Measurements from ENCODE around the gene ANKMY1.

ANKMY1 gene

DNA sequence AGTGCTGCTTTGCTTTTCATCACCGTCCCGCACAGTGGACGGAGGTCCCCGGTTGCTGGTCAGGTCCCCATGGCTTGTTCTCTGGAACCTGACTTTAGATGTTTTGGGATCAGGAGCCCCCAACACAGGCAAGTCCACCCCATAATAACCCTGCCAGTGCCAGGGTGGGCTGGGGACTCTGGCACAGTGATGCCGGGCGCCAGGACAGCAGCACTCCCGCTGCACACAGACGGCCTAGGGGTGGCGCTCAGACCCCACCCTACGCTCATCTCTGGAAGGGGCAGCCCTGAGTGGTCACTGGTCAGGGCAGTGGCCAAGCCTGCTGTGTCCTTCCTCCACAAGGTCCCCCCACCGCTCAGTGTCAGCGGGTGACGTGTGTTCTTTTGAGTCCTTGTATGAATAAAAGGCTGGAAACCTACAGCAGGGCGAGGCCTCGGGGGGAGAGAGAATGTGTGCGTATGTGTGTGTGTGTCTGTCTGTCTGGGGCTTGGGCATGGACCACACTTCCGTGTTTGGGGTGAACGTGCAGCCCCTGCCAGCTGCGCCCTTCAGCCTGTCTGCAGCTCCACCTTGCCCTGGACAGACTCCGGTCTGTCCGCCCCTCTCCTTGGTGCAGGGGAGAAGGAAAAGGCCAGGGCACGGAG, 90.0 kb downstream of the ANKMY1 start:
- no peak for DNase-seq

DNA sequence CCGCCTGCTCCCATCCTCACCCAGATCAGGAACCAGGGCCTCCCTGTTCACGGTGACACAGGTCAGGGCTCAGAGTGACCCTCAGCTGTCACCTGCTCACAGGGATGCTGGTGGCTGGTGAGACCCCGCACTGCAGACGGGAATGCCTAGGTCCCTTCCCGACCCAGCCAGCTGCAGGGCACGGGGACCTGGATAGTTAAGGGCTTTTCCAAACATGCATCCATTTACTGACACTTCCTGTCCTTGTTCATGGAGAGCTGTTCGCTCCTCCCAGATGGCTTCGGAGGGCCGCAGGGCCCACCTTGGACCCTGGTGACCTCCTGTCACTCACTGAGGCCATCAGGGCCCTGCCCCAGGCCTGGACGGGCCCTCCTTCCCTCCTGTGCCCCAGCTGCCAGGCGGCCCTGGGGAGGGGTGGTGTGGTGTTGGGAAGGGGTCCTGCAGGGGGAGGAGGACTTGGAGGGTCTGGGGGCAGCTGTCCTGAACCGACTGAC, 90.6 kb downstream of the ANKMY1 start:
- no peak for DNase-seq

DNA sequence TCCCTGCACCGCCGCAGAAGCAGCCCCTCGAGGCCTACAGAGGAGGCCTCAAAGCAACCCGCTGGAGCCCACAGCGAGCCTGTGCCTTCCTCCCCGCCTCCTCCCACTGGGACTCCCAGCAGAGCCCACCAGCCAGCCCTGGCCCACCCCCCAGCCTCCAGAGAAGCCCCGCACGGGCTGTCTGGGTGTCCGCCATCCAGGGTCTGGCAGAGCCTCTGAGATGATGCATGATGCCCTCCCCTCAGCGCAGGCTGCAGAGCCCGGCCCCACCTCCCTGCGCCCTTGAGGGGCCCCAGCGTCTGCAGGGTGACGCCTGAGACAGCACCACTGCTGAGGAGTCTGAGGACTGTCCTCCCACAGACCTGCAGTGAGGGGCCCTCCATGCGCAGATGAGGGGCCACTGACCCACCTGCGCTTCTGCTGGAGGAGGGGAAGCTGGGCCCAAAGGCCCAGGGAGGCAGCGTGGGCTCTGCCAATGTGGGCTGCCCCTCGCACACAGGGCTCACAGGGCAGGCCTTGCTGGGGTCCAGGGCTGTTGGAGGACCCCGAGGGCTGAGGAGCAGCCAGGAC, 91.1 kb downstream of the ANKMY1 start:
- DNase-seq = no peak

DNA sequence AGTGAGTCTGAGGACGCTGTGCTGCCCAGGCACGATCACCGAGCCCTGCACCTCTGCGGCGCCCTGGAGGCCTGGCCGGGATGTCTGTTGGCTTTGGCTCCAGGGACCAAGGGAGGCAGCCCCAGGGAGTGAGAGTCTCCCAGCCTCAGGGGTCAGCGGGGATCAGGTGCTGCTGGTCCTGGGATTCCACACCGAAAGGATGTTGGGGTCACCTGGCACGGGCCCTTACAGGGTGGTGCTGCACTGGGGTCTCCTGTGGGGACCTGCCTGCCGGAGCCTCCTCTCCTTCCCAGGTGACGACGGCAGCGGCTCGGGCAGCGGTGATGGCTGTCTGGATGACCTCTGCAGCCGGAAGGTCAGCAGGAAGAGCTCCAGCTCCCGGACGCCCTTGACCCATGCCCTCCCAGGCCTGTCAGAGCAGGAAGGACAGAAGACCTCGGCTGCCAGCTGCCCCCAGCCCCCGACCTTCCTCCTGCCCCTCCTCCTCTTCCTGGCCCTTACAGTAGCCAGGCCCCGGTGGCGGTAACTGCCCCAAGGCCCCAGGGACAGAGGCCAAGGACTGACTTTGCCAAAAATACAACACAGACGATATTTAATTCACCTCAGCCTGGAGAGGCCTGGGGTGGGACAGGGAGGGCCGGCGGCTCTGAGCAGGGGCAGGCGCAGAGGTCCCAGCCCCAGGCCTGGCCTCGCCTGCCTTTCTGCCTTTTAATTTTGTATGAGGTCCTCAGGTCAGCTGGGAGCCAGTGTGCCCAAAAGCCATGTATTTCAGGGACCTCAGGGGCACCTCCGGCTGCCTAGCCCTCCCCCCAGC, 91.8 kb downstream of the ANKMY1 start:
- DNase-seq = no peak

DNA sequence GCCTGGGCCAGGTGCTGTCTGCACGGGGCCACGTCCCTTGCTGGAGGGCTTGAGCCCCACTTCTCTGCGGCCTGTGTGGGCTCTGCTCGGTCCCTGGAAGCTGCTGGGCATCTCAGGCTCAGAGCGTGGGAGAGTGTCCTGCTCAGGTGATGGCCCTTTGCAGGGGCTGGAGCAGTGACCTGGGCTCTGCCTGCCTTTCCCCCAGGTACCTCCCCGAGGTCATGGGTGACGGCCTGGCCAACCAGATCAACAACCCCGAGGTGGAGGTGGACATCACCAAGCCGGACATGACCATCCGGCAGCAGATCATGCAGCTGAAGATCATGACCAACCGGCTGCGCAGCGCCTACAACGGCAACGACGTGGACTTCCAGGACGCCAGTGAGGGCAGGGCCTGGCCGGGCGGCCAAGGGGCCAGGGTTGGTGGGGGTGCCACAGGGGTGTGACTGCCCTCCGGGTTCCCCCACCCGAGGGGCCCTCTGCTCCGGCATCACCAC, 92.5 kb downstream of the ANKMY1 start:
- no peak for DNase-seq

DNA sequence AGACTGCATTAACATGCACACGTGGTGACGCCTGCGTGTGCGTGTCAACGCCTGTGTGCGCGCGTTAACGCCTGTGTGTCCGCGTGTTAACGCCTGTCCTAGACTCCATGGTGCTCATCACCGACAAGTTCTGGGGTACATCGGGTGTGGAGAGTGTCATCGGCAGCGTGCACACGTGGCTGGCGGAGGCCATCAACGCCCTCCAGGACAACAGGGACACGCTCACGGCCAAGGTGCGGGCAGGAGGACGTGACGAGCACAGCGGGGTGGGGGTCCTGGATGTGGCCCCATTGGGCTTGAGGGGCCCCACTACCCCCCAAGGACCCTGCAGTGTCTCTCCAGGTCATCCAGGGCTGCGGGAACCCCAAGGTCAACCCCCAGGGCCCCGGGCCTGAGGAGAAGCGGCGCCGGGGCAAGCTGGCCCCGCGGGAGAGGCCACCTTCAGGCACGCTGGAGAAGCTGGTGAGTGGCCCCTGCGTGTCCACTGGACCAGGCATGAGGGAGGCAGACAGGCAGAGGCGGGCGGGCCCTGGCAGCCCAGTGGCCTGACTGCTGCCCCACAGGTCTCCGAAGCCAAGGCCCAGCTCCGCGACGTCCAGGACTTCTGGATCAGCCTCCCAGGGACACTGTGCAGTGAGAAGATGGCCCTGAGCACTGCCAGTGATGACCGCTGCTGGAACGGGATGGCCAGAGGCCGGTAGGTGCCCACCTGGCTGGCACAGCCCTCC, 93.1 kb downstream of the ANKMY1 start:
- no peak for DNase-seq

DNA sequence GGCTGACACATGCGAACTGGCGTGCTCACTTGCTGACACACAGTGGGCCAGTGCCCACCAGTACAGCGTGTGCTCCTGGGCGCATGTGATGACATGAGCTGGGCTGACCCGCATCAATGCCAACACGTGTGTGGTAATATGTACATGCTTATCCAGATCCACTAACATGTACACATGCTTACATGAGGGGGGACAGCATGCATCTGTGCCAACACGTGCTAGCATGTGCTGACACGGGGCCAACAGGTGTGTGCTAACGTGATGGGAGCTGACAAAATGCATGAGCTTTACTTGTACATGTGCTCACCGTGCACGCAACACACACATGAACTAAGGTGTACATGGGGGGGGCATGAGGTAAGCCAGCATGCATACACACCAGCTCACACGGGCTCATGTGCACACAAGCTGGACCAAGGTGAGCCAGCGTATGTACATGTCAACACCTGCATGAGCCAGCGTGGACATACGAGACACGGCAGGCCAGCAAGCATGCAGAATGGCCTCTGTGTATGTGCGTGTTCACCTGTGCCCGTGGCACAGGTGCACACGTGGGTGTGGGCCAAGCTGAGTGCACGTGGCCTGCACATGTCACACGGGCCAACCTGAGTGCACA, 93.8 kb downstream of the ANKMY1 start:
- no peak for DNase-seq

DNA sequence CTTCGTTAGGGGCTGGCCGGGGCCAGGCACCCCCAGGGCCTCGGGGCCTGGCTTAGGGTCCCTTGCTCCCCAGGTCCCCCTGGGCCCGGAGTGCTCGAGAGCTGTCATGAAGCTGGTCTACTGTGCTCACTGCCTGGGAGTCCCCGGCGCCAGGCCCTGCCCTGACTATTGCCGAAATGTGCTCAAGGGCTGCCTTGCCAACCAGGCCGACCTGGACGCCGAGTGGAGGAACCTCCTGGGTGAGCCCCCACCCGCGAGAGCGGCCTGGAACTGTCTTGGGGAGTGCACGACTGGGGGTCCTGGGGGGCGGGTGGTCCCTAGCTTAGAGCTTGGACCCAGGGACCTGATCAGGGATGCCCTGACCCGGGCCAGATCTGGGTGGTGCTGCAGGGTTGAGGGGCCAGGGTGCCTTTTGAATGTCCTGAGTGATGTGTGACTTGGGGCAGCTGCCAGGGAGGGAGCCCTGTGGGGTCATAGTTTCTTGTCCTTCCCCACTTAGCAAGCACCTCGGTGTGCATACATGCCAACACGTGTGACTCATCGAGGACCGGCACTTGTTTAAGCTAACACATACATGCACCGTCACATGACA, 94.4 kb downstream of the ANKMY1 start:
- DNase-seq = no peak

DNA sequence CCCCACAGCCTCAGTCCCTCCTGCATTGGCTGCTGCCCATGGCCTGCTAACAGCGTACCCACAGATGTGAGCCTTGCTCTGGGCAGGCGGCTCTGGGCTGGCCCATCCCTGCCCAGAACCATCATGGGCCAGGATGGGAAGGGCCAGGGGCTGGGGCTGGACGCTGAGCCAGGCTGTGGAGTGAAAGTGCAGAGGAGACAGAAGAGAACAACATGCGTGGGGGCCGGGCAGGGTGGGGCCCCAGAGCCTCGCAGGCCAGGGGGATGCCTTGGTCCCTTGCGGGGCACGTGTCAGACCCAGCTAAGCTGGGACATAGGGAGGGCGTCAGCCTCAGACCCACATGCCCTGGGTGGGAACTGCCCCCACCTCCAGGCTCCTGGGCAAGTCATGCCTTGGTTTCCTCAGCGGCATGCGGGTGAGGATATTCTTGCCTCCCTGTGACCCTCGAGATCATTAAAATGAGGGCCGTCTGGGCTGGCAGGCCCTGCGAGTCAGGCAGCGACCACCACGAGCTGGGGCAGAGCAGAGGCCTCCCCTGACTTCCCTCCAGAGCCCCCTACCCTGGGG, 95.0 kb downstream of the ANKMY1 start:
- no peak for DNase-seq

DNA sequence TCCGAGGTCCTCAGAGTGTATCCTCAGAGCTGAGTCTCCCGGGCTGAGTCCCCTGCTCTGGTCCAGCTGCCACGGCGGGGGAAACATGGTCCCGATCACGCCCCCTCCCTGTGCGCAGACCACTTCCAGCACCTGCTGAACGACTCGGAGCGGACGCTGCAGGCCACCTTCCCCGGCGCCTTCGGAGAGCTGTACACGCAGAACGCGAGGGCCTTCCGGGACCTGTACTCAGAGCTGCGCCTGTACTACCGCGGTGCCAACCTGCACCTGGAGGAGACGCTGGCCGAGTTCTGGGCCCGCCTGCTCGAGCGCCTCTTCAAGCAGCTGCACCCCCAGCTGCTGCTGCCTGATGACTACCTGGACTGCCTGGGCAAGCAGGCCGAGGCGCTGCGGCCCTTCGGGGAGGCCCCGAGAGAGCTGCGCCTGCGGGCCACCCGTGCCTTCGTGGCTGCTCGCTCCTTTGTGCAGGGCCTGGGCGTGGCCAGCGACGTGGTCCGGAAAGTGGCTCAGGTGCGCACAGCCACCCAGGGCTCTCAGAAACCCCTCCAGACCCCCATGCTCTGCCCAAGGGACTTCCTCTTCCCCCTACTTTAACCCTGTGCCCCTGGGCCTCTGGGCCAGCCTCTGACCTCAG, 95.6 kb downstream of the ANKMY1 start:
- DNase-seq = no peak

DNA sequence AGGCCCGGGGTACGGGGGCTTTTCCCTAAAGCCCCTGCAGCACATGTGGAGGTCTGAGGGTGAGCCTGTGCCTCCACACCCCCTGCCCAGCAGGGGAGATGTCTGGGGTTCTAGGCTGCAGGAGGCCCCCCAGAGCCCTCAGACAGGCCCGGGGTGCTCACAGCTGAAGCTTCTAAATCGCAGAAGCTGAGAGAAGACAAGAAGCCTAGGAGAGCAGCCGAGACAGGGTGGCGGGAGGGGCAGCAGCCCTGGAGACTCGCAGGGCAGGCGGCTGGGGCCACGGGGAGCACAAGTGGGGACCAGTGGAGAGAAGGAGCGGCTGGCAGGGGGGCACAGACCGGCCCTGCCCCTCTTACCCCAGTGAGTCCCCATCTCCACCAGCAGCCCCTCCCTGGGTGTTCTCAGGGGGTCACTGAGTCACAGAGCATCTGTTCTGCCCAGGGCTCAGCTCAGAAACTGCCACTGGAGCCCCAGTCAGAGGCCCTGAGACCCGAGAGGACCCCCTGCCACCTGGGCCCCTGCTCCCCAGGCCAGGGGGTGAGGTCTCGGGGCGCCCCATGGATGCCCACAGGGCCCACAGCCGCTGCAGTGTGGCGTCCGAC, 96.2 kb downstream of the ANKMY1 start:
- DNase-seq = no peak

DNA sequence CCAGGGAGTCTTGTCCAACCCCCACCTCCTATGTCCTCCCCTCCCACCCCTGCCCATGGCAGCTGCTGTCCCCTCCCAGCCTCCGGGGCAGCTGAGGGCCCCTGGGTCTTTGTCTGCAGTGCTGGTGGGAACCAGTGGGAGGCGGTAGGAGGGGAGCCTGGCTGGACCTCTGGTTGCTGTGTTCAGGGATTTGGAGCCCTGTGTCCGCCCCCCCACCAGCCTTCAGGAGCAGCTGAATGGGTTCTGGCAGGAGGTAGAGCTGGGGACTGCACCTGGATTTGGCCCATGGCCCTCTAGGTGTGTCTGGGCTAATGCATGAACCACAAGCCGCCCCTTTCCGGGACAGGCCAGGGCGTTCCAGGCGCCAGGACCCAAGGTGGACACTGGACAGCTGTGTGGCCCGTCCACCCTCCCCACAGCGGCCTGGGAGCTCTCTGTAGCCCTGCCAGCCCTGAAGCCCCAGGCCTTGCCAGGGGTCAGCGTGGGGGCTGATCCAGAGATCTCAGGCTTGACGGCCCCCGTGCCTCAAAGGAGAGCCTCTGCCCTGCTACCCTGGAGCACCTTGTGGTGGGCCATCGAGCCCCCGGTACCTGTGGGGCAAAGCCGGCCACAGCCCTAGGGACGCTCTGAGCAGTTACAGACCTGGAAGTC, 96.9 kb downstream of the ANKMY1 start:
- DNase-seq = no peak

DNA sequence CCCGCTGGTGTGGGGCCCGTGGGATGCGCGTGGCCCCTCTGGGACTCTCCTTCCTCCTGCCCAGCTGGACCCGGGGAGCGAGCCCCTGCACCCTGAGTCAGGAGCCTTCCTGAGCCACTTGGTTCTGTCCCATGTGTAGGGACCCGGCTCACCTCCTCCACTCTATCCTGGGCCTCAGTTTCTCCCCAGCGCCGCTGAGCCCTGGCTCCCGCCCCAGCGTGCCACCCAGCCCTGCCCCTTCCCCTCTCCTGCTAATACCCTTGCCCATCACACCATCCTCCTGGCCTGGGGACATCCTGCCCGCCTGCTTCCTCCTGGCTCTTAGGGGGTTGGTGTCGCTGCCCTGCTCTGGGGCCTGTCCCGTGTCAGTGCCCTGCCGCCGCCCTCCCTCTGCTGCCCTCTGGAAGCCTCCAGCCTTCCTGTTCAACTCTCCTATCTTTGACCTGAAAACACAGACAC, 97.5 kb downstream of the ANKMY1 start:
- DNase-seq = peak; percentile 1

DNA sequence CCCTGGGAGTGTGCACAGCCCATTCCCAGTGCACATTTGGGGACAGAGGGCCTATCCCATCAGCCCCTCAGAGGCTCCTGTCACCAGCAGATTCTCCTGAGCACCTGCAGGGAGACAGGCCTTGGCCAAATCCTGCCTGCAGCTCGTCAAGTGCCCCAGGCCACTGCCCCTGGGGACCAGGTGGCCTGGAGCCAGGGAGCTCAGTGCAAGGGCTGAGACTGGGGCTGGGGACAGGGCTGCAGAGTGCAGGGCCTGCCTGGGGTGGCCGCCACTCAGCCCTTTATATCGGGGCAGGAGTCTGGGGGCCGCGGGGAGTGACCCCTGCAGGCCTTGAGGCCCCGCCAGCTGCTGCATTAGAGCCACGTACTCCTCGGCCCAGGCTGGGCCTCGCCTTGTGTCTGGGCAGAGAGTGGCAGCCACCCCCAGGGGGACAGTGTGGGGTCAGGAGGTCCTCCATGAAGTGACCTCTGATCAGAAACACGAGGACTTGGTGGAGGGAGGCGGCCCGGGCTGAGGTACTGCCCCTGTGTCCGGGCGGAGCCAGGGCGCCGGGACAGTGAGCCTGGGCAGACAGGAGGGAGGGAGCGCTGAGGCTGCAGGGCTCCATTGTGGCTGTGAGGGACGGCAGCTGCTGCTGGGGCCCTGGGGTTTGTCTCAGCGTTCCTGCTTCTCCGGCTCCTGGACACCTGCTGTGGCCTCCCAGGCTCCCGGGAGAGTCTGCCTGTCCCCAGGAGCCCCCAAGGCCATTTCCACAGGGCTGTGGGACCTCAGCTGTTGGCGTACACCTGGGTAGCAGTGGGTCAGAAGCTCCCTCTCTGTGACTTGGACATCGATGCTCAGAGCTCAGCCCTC, 98.2 kb downstream of the ANKMY1 start:
- peak; percentile 1 for DNase-seq

DNA sequence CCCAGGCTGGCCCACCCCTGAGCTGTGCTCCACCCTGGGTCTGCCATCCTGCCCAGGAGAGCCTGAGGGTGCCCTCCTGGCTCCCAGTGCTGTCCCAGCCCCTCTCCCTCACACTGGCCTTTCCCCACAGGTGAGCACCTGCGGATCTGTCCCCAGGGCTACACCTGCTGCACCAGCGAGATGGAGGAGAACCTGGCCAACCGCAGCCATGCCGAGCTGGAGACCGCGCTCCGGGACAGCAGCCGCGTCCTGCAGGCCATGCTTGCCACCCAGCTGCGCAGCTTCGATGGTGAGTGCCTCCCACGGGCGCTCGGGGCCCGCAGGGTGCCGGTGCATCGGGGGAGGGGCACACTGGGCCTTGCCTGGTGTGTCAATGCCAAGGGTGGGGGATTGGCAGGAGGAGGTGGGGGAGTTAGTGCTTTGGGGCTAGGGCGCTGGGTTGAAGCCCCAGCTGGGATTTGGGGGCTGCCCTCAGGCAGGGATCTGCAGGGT, 98.8 kb downstream of the ANKMY1 start:
- DNase-seq = peak; percentile 0

DNA sequence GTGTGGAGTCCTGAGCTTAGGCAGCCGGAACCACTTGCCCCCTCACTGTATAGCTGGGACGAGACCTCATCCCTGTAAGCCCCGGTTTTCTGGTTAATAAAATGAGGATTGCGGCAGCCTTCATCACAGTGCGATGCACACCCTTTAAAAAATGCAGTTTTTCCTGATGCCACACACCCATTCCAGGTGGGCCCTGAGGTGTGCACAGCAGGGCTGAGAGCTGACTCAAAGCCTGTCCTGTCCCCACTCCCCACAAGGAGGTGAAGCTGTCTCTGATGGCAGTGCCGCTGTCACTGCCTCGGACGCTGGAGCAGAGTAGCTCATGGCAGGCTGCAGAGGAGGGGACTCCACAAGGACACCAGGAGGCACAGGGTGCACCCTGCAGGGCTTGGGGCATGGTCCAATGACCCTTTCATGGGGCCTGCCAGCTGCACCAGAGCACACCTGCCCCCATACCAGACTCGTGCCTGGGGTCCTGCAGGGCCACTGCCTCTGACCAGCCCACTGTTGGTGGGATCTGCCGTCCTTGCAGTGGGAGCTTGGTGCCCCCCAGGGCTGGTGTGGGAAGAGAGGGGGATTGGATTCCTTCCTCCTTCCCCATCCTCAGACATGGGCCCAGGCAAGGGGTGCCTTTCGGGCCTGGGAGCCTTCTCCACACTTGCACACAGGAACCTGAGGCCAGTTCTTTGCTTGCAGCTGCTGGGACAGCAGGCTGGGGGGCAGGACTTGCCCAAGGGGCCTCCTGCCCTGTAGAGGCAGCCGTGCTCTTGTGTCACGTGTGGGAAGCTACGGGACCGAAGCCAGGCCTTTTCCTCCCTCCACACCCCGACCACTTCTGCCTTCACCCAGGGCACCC, 99.5 kb downstream of the ANKMY1 start:
- DNase-seq = no peak

DNA sequence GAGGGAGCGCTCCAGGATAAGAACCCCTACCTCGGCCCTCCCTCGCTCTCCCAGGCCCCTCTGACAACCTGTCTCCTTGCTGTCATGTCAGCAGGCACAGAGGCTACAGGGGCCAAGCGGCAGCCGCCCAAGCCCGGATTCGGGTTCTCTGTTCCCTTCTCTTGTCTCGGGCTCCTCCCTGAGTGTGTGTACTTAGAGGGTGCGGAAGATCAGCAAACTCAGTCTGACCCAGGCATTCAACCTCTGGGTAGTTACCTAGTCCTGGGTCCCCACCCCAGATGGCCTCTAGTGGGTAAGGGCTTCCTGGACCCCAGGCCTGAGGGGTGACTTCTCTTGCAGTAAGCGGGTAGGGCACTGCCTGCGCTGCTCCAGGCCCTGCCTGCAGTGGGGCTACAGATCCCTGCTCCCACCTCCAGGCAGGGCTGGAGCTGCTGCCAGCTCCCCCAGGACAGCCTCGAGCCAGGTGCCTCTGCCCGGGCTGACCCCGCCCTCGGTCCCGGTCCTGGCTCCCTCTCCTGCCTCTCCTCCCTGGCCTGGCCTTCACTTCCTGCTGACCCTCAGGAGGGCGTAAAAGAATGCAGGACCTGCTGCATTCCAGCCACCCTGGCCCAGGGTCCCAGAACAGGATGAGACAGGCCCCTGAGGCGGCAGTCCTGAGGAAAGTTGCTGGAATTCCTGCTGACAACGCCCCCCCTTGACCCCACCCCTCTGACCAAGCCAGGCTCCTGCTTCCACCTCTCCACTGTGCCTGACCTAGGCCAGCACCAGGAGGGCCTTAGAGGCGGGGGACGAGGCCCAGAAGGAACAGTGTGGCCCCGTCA, 100.4 kb downstream of the ANKMY1 start:
- DNase-seq = no peak

Data from CD4-positive, alpha-beta T cell treated with Interleukin-17A for 4 hours (primary cell).